NCI-H226 (cell line): ENCODE measurements around the gene CLGN.

Experiments used
- DNase-seq: peaks from one replicate; pipeline ENCODE4 v3.0.0-alpha.2; 2015

CLGN gene

DNA sequence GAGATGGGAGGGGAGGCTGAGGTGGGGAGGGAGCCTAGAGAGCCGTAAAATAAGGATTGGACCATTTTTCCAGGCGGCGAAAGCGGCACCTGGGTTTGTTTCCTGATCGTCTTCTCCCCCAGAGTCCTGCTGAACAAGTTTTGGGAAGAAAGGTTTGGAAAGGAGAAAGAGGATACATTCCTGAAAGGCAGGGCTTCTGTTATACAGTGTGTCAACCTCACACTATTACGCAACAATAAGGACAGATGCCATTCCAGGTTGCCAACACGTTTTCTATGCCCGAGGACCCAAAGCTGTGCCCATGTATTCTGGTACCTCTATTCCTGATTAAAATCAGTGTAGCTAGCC lies 53.3 kb downstream of the CLGN start:
- no peak for DNase-seq

DNA sequence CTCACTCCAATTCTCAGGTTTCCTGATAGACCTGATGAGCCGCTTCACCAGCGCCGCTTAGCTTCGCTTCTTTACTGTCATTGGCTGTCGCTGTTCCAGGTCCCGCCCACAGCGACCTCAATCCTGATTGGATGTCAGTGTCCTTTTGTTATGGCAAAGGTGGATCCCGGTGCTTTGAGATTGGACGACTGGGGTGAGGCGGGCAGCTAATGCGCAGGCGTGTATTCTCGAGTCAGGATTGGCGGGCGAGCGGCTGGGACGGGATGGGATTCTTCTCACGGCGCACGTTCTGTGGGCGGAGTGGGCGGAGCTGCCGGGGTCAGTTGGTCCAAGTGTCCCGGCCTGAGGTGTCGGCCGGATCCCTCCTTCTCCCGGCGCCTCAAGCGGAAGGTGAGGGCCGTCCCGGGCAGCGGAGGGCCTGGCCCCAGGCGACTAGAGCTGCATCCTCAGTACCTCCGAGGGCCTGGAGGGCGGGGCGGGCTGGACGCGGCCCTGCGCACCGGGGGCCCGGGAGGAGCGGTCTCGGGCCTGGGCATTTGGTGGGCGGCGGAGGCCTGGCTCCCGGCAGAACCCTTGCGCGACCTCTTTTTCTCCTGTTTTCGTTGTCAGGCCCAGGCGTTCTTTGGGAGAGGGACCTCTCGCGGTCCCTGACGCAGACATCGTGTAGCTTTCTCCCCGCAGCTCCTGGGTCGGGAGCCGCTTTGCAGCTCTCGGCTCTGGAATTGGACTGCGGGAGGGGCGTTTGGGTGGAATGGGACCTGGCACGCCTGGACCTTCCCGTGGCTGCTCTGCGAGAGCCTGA lies 53.9 kb downstream of the CLGN start, which contains the start of gene SCOC:
Gene SCOC, plus strand, starts transcription at position 319 of the 802 bp plus-strand sequence. CDS start 5,525 bp downstream, outside the sequence.
- peak; percentile 97 for DNase-seq

DNA sequence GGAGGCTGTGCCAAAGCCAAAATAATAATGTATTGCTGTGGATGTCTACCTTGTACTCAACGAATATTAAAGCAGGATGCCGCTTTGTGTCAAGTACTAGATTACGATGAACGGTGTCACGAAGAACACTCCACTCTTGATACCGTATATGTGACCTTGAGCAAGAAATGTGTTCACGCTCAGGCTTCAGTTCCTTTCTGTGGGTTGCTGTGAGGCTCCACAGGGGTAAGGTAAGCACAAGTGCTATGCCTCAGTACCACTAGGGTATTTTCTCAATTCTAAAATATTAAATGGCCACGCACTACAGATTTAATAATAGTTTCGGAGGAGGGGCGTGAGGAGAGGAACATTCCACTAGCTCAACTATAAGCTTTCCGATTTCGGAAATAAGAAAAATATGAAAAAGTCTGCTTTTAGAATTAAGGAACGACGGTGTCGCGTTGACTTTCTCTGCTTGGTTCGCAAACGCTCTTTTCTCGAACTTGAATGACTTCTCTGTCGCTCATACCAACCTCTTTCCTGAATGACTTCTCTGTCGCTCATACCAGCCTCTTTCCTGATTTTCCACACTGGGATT lies 54.6 kb downstream of the CLGN start:
- DNase-seq: no peak

DNA sequence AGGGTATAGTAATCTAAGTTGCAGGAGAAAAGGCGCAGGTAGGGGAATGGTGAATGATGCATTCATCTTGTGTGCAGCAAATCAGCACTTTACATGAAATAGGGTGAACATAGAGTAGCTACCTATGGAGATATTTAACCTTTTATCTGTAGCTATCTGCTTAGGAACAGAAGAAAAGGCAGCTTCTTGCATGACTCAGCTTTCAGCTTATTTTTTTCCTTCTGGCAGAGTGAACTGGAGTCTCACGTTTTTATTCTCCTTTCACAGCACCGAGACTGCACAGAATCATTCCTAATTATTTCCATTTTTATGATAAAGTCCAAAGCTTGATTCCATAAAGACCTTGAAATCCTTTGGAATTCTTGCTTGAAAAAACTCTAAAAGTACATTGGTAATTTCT lies 58.8 kb downstream of the CLGN start:
- DNase-seq: no peak

DNA sequence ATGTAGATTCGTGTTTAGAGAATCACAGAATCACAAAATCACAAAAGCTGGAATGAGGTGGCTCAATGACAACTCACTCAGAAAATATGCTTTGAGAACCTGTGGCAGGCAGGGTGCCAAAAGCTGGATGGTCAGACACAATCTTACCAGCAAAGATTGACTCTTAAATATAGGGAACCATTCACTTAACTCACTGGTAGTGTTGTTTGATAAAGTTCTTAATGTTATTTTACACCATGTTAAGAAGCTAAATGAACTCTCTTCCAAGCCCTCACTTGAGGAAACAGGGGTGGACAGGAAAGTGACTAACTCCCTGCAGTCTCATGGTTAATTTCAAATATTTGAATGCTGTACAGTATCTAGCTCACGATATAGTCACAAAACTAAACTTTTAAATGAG lies 59.7 kb downstream of the CLGN start:
- no peak for DNase-seq

DNA sequence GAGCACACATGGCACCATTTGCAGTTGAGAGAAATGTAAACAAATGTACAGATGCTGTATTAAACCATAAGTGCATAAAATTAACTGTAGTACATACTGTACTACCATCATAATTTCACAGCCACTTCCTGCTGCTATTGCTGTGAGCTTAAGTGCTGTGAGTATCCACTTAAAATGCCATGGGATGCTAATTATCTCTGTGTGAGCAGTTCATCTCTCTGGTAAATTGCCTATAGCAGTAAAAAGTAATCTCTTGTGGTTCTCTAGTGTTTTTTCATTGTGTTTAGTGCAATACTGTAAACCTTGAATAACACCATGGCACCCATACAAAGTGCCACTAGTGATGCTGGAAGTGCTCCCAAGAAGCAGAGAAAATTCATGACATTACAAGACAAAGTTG lies 63.9 kb downstream of the CLGN start:
- no peak for DNase-seq

DNA sequence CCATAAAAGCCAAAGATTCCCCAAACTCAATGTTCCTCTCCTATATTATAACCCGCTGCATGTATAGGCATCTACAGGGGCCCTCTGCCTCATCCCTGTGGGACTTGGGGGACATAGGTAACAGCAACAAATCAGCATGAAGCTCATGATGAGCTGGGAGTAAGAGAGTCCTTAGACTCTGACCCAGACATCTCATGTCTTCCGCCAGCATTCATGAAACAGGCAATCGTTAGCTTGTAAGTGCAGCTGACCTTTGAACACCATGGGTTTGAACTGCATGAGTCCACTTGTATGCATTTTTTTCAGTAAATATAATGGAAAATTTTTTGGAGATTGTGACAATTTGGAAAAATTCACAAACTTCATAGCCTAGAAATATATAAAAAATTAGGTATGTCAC lies 64.4 kb downstream of the CLGN start:
- no peak for DNase-seq

DNA sequence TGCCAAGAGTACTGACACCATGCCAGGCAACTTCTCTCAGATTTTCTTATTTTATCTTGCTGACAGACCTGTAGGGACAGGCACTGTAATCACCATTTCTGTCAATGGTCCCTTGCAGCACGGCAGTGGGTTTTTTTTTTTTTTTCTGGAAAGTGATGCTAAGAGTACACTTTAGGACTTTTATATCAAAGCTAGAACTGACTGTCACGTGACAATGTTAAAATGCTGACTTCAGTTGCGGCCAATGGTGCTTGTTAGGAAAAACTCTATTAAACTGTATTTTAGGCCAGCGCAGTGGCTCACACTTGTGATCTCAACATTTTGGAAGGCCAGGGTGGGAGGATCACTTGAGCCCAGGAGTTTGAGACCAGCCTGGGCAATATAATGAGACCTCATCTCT lies 66.3 kb downstream of the CLGN start:
- no peak for DNase-seq

DNA sequence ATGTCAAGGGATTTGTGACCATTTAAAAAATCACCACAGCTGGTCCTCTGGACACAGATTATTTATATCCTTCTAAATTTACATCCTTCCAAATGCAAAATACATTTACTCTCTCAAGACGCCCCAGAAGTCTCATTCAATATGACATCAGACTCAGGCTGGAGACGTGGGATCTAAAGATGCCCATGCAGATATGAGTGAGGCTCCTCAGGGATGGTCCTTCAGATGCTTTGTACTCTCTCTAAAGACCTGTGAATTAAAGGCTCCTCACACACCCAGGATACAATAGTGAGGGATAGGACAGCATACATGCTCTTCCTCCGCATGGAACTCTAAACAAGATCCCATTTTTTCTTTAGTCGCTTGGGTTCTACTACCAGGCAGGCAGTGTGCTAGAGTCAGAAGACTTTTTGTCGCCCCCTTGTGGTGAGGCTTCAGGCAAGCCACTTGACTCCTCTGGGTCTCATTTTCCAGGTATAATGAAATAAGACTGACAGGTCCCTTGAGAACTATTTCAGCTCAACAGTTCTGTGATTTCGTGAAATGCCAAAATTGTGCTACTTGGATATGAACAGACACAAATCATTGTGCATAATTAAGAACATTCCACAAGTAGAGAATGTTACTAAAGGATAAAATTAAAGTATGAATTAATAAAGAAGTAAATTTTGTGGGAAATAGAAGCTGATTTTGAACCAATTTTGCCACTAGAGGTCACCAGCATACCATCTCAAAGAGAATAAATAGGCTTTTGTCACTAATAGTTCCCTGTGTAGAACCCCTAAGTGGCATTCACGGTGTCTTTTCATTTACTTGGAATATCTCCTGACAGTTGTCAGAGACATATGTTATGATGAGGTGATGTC lies 67.7 kb downstream of the CLGN start:
- peak; percentile 39 for DNase-seq

DNA sequence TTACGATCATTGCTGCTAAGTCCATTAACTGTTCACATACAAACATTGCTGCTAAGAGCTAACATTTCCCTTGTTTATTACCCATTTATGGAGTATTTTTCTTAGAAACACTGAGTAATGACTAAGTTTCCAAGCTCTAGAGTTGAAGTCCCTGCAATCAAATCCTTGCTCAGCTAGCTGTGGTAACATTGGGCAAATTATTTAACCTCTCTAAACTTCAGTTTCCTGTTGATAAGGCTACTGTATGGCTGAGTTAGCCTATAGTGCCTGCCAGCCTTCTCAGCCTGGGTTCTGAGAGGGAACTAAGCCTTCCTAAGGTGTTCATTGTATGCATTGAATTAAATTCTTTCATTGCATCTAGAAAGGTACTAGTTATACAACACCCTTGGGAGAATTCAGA lies 69.2 kb downstream of the CLGN start:
- DNase-seq: no peak

DNA sequence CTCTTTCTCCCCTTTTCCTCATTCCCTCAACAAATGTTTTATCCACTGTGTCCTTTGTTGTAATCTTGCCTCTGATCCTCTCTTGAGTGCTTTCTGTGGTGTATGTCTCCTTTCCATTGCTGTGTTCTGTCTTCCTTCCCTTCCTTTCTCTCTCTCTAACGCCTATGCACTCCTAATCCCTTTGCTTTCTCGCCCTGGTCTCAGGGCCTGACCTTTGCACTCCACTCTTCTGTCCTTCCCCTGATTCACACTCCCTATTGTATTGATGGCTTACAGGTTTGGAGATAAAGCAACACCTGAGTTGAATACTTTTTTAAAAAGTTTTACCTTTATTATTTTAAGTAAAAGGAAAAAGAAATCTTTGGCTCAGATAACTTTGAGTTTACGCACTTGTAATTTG lies 69.6 kb downstream of the CLGN start:
- DNase-seq: no peak

DNA sequence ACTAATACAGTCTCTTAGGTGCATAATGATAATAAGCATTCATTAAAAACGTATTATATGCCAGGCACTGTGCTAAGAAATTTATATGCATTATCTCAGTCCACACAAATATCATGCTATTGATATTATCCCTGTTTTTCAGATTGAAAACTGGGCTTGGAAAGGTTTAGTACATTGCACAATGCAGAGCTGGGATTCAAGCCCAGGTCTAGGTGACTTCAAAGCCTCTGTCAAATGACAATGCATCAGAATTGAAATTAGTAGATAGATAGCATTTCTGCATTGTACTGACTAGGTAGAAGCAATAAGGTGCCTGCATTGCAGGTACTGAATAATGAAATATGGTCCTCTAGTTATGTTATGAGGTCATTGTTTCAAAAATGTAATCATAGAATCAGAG lies 72.2 kb downstream of the CLGN start:
- DNase-seq: no peak

DNA sequence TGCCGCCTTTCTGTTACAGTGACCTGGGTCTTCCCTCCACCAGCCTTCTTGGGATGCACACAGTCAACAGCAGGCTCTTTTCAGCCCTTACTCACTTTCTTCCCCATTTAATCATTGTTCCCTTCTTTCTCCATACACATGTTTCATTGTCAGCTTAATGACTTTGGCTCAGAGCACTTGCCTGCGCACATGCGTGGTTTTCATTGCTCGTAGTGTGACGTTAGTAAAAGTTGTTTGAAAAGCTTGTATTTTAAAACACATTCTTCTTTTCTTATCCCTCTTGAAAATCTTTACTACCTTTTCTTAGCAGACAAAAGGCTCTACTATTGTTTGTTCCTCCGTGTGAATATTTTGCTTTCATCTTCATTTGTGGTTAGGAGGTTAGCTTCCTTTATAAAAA lies 73.7 kb downstream of the CLGN start:
- no peak for DNase-seq

DNA sequence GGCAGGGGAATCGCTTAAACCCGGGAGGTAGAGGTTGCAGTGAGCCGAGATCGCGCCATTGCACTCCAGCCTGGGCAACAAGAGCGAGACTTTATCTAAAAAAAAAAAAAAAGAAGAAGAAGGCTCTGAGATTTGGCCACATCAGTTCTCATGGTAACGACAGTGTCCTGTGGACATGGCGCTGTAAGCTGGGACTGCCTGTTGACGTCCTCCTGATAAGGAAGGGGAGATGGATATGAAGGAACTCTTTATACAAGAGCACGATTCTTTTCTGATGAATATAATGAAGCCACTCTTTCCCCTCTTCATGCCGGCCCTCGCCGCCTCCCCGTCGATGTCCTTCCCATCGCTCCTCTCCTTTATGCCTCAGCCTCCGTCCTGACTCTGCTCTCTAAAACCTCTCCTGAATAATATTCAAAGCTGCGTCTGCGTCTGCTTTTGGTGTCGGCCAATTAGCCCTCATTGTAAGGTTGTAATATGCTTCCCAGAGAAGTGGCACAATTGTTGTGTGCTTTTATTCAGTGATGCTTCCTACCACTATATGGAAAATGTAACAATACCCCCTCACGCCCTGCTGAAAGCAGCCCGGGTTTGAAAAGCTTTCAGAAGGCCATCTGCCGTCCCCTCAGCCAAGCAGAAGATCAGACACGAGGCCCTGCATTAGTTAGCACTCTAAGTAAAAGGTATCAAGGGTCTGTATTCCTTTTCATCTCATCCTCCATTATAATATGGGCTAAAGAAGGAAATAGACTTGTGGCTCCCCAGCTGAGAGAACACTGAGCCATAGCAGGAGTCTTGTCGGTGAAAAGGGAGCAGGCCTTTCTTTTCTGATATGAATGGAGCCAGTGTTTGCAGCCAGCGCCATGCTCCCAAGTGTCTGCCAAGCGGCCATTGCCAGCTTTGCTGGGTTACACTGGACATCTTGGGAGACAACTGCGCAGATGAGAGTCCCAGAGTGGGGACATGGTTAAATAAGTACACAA lies 76.1 kb downstream of the CLGN start:
- DNase-seq: no peak

DNA sequence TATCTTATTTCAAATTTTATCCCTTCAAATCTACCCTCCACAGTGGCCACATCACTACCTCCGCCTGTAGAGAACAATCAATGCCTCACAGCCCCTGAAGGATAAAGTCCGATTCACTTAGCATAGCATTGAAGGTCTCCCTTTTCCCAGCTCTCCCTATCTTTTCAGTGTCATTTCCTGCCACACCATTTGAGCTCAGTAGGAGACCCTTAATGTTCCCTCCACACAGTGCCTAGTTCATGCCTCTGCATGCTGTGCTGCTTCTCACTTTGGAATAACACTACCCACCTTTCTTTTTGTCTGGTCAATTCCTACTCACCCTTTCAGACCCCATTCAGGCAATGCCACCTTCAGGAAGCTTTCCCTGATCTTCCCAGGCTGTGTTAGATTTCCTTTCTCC lies 77.6 kb downstream of the CLGN start:
- no peak for DNase-seq

DNA sequence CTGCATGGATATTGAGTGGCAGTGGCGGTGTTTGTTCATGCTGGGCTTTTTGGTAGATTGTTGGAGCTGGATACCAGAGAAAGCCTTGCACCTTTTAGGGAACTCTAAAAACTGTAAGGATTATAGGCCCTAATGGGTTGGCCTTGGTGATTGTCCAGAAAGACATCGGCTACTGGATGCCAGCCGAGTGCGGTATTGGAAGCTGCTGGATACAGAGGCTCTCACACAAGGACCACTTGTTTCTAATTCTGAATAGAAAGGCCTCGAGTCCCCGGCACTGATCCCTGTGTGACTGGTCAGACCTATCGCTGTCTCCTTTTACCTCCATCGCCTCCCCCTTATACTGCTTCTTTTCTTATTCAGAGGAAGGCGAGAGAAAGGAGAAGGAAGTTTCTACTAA lies 81.3 kb downstream of the CLGN start:
- DNase-seq: no peak

DNA sequence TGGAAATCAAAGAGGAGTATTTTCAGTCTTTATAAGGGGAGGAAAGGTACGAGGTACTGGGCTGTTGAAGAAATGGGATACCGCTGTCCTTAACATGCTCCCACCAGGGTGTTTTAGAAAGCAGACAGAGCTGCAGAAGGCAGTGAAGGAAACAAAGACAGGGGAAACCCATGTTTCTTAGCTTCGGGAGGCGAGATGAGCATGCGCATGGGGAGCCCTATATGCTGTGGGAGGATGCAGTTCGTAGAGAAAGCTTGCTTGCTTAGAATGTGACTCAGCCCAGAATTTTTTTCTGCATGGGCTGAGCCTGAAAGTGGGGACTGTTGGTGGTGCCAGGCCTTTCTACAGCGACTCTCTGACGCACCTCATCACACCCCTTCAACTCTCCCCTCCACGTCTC lies 82.8 kb downstream of the CLGN start:
- DNase-seq: no peak

DNA sequence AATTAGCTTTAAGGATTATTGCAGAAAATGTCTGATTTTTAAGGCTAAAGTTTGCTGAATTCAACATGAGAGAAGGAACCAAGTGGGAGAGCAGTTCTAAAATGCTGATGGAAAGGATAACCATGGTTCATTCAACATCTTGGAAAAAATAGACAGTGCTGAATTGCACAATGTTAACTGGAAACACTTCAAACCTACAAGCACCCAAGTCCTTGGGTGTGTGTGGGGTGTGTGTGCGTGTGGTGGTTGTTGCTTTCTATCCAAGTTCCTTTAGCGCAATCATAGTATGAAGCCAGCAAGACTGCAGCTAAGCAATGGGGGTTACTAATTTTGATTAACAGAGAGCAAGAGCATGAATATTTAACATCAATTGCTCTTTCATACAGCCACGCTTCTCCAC lies 83.3 kb downstream of the CLGN start:
- DNase-seq: no peak

DNA sequence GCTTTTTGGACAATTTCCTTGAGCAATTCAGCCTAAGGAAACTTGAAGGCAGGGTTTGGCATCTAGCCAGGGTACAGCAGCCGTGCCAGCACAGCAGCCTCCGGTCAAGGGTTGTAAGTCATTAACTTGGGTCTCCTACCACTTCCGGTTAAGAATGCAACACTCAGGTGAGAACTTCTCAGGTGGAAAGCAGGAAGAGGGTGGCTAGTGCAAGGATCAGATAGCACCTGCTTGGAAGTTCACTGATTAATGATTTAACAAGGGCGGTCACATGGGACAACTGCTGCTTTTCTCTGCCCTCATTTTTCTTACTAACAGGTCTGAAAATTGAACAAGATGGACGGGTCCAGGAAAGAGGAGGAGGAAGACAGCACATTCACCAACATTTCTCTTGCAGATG lies 84.1 kb downstream of the CLGN start:
- no peak for DNase-seq

DNA sequence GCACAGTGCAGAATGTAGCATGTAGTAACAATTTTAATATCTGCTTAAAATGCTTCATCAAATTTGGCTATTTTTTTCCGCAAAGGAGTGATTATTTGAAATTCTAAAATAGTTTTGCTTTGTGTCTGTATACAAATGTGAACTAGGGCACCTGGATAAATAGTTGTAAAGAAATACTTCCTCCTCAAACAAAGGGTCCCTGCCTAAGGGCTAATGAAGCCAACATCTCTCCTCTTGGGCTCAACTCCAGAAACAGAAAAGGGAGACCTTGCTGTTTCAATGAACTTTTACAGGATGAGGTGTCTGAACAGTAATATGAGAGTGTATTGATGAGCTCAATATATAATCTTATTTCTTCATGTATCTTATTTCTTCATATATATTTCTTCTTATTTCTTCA lies 84.8 kb downstream of the CLGN start:
- no peak for DNase-seq
